ENCODE data around the gene PRDM1.

Gene PRDM1

DNA sequence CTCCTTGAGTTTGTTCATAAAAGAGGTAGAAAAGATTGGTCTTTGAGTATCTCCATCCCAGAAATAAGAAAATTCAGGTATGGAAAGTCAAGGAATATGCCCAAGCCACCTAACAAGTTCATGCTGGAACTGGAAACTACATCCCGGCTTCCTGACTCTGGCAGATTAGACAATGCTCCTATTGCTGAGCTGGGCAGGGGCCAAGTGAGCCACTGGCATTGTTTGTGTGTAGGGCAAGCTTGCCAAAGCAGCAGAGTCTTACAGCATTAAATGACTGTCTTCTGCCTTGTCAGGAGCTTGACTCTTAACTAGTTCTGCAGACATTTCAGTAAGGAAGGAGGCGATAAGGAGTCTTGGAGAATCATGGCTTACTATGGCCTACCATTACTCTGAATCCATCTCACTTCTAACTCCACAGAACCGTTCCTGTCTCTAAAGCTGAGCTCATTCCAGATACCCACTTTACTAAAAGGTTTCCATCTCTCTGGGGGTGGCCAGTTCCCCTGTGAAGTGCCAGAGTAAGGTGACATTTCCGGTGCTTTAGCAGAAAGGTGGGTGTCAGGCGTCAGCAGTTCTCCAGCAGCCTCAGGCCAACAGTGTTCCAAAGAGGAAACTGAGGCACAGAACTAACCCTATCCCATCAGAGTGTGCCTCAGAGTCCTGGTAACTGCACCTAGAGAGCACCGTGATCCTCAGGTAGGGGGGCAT, 30.1 kb downstream of the PRDM1 start:
- DNase-seq (ENCODE audit: low spot score): peak; percentile 89

DNA sequence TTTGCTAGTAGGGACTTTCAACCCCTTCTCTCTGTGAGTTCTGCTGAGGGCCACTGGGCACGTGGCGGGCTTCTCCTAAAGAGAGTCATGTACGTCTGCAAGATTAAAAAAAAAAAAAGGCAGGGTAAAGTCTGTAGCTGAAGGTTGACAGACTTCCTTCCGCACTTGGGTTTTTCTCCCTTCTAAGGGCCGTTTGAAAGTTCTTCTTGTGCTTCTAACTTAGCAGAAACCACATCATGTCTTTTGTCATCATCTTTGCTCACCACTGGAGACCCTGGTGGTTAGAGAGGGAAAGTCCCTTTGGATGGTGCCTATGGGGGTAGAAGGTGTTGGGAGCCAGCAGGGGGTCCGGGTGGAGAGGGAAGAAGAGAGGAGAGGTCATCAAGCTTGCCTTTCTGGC, 31.4 kb downstream of the PRDM1 start:
- DNase-seq (ENCODE audit: low spot score): no peak

DNA sequence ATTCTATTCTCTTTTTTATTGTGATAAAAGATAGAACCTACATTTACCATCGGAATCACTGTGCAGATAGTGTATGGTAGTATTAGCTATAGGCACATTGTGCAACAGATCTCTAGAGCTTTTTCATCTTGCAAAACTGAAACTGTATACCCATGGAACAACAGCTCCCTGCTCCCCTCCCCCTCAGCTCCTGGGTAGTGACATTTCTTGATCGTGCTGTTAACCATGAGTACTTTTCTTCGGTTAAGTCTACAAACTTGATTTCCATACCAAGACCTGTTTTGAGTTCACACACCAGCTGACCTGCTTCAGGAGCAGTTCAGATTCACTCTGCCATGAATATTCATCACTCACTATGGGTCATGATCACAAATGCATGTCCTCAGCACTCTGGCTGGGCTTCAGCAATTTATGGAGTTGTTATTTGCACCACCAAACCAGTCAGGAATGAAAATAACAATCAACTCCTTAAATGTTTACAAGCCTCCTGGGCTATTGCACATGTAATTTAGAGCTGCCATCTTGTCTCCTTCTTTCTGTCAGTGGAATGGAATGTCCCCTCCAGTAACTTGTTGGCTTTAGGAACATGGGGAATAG, 32.8 kb downstream of the PRDM1 start:
- DNase-seq (ENCODE audit: low spot score): no peak

DNA sequence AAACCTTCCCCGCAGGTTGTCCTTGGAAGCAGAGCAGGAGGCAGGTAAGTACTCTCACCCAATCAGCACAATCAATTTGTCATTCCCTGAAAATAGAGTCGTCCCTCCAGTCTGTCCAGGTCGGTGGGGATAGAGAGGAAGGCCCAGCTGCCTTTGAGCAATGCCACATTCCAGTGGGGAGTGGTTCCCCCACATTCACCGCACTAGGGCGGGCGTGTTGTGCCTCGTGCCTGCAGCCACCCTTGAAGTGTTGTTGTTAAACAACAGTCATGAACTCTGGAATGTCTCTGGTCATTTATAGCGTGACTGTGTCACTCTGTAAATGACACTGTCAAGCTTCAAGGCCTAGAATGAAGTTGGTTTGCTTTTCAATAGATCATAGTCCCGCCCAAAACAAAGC, 33.4 kb downstream of the PRDM1 start:
- no peak for DNase-seq (ENCODE audit: low spot score)

DNA sequence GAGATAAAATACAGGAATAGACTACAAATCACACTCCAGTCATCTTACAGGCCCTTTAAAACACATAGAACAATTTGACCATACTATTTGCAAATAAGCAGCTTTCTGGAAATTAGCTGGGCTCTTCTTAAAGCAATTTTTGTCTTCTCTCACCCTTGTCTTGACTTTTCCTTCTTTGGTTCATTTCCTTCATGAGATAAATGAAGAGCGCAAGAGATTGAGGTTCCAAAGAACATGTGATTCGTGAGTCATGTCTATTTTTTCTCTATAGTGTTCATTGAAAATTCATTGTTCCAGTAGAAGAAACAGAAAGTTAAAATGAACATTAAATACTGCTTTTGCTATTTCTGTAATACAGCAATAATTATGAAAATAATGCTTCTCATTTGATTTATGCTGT, 33.9 kb downstream of the PRDM1 start:
- no peak for DNase-seq (ENCODE audit: low spot score)

DNA sequence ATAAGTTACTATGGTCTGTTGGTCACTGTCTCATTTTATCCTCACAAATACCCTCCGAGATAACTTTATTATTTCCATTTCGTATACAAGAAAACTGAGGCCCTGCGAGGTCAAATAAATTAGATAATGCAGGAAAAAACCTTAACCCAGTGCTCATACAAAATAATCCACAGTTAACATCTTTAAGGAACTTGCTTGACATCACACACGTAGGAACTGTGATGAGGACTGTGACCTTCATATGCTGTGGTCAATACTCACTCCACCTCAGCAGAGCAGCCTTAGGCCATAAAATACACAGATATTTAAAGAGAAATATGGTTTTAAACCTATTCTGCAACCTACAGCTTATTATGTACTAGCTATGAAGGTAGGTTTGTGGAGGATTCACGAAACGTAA, 34.3 kb downstream of the PRDM1 start:
- DNase-seq (ENCODE audit: low spot score): no peak

DNA sequence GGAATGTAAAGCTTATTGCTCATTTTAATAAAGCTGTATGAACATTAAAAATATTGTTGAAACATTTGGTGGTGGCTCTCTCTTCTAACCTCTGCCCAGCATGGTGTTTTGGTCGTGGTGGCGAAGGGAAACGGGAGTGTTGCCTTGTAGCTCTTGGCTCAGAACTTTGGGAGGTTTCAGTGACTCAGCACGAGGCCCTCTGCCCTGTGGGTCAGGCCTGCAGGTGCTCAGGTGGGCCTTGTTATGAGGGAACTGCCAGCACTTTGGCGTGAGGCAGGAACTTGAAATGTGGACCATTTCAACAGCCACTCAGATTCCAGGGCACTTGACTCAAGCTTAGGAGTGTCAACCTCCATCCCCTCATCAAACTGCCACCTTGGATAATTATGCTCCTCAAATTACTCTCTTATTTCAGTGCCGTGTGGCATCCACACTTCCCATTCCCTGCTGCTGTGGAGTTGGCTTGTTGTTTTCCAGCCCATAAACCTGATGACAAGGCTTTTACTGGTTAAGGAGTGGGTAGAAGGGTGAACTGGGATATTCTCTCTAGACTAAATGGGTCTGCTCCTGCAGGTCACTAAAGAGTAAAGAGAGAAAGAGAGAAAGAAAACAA, 36.3 kb downstream of the PRDM1 start:
- DNase-seq (ENCODE audit: low spot score): no peak

DNA sequence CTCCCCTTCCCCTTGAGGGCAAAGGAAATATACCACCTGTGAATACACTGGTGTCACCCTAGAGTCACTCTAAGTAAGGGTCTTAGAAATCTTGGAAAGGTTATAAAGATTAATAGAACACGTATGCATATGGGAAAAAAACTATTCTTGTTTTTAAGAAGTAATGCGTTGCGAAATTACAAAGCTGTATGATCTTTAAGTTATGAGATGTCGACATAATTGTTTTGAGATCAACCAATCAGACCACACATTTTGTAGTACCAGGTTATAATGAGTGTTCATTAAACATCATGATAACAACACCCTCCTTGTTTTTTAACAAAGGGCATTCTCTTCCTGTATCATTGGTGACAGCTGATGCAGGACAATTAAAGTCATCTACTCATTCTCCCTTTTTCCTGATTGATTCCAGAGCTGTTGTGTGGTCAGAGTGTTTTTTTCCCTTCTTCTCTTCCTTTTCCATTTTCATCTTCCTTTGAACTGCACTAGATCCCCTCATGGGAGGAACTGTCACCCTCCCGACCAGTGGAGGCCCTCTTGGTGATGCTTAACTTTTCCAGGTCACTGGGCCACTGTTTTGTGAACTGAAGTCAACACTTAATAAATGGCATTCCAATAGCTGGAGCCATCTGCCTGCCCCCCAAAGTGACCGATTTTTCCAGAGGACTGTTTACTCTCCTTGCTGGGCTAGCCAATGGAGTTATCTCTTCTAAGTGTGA, 37.0 kb downstream of the PRDM1 start:
- no peak for DNase-seq (ENCODE audit: low spot score)

DNA sequence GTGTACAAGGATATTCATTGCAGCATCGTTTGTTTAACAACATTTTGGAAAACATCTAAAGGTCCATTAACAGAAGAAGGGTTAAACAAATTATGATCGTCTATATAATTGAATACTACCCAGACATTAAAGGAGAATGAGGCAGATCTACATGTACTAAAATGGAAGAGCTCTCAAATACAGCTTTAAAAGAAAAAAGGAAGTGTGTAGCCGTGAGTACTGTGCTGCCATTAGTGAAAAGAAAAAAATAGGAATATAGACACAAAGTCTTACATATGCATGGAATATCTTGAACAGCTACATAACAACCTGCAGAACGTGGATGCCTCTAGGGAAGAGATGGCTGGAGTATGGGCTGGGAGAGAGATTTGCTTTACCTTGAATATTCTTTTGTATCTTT, 37.9 kb downstream of the PRDM1 start:
- no peak for DNase-seq (ENCODE audit: low spot score)

DNA sequence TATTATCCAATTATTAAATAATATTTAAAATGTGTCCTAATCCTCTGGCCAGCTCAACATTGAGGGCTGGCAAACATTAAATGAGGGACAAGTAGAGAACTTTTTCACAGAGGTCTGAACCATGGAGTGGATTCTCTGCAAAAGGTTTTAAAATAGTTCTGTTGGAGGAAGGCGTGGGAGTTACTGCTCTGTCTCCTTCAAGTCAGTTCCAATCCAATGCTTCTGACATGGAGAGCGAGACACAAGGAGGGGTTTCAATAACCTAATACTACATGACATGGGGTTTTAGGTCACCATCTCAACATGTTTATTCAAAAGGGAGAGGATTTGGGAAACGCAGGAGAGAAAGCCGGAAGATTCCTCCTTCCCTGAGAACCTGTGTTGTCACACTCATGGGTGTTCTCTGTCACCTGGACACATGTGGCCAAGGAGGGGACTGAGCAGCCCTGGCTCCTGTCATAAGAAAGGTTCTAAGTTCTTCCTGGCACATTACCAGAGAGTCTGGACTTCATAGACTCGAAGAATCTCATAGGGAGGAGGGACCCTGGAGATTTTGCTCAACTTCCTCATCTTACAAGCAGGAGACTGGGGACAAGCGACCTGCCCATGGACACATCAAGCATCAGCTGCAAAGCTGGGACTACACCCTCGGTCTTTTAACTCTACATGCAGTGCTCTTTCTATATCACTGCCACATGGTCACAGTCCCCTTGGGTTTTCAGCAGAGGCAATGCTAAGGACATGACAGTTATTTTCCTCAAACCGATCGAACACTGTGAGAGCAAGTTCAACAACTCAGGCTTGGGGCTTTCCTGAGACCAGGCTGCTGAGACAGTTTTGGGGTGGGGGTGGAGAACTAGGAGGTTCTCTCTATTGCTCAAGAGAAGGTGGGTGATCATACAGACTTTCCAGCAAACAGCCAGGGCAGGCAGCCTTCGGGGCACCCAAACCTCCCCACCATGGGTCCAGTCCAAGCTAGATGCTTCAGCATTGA, 38.6 kb downstream of the PRDM1 start:
- no peak for DNase-seq (ENCODE audit: low spot score)

DNA sequence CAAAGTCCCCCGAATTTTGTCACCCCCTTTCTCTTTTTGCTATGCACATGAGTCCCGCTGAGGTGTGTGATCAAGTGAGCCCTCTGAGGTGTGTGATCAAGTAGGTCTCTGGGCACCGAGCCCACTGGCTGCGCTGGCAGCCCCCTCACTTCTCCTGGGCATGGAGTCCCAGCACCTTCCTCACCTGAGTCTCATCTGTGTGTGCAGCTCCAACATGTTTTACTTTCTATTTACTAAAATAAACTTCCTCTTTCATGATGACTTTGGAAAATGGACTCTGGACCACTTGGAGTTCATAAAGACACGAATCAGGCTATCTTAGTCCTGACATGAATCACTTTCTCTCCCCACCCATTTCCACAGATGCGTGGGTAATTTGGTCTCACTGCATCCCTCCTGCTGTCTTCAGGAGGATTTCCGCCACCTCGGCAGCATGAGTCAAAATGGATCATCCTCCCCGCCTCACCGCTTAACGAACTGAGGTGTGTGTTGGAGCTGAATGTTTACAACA, 39.8 kb downstream of the PRDM1 start:
- DNase-seq (ENCODE audit: low spot score): no peak

DNA sequence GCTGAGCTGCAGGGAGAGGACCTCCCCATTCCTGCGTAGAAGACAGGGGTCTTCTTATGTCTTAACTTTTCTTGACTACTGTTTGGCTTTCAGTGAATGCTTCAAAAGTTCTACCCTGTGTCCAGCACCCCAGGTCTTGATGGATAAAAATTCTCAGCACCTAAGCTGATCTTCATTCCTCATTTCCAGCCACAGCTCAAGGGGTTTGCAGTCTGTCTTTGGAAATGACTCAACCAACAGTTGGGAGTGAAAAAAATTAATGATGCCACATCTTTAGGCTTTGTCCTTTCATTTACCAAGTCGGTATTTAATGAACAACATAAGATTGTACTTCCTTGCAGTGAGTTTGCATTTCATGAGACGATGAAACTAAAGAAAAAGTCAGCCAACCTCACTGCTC, 40.3 kb downstream of the PRDM1 start:
- no peak for DNase-seq (ENCODE audit: low spot score)

DNA sequence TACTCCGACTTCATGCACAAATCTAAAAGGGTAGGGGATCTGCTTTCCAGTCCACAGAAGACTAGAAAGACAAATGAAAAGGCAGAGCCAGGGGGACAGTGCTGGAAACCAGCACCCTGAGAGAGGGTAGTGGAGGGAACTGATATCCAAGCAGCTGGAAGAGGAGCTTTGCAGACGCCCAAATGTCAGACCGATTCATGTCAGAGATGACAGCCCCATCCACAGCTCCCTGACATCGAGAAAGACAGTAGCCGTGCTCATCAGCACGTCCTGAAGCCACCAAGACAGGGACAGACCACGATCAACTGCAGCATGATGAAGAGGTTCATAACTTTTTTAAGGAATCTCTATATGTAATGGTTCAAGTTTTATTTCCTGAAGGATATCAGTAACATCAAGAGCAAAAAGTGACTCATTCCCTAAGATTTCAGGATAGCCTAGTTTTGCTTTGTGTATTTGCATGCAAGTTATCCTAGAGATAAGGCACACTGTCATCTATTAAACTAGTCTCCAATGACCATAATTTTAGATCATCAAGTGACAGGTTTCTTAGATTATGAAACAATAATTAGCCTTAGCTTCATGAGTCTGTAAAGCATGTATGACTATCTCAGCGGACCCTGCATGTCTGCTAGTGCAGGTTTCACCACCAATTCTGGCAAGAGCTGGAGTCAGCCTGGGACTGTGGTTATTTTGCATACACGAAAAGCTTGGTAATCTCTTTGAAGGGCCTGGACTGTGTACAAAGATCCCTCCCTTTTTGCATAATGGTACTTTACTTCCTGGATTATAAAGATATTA, 43.0 kb downstream of the PRDM1 start:
- no peak for DNase-seq (ENCODE audit: low spot score)

DNA sequence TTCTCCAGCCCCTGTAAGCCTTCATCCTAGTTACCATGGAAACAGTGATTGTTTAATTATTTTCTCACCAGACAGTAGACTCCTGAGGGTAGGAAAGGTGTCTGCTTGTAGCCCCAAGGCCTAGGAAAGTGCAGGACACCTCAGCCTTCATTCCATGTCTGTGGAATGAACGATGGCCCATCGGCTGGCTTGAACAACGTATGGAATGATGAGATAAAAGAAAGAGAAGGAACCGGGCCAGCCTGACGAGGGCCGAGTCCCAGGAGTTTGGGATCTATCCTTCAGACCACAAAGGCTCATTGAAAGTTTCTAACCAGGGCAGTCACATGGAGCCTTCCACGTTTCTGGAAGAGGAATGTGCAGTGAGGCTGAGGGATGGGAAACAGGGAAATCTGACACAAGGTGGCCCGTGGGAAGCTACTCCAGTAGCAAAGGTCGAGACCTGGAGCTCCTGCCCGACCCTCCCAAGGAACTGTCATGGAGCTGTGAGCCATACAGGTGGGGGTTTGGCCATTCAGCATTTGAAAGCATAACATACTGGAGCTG, 46.1 kb downstream of the PRDM1 start:
- DNase-seq (ENCODE audit: low spot score): no peak

DNA sequence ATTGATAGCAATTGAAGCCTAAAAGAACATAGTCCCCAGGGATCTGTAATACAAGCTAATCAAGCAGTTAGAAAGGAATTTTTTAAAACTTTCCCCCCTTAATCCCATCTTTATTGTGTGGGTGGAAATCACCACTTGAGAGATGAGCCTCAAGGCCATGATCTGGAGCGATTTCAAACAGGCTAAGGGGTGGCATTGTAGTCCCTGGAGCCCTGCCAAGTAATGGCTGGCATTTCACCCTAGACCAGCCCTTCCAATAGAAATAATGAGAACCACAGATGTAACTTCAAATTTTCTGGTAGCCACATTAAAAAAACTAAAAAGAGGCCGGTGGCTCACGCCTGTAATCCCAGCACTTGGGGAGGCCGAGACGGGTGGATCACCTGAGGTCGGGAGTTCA, 46.9 kb downstream of the PRDM1 start:
- no peak for DNase-seq (ENCODE audit: low spot score)

DNA sequence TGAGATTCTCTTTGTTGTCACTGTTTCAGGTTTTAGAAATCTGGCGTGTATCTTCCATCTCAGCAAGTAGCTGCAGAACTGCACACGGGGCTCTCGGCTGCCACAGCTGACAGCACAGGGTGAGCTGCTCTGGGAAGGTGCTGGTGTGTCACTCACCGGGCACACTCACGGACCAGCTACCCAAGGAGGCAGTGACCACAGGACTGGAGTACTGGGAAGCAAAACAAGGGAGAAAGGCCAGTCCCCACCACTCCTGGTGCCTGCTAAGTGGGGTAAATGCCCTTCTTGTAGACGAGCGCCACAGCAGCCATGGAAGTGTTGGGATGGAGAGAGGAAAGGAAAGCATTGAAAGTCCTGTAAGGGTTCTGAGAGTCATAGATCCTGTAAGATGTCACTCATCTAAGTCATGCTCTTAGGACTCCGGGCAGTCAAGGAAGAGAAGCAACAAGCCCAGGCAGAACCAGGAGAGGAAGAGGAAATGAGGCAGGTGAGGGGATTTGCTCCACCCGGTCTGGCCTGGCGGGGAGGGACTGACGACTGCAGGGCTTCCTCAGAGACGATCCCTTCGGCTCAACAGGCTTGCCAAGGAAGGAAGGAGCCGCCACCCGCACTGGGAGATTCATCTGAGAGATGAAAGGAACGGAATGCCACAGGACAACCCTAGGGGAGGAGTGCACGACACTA, 48.1 kb downstream of the PRDM1 start:
- no peak for DNase-seq (ENCODE audit: low spot score)

DNA sequence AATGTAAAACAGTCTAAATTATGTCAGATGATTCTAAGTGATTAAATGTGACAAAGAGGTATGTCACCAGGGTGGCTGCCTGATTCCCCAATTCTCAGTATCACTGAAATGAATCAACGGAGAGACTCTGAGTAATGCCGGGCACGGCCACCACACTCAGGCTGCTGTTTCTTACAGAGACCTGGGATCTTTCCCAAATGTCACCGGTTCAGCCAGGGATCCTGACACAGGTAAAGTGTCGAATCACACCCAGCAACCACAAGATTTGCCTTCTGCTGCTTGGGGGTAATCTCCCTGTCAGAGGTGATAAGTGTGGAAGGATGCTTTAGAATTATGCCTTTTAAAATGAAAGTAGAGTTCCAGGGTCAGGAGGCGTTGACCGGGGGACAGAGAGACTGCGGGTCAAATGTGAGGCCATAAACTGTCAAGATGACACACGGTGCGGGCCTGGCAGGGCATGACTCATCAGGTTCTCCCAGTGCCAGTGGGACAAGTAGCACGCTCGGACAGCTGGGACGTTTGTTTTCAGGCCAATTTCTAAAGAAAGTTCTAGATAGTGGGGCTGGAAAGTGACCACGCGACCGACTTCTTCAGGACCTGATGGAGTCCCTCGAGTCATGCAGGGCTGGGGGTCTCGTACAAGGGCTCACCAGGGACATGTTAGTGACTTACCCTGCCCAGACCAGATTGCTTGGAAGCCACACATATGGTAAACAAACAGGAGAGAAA, 48.9 kb downstream of the PRDM1 start:
- no peak for DNase-seq (ENCODE audit: low spot score)

DNA sequence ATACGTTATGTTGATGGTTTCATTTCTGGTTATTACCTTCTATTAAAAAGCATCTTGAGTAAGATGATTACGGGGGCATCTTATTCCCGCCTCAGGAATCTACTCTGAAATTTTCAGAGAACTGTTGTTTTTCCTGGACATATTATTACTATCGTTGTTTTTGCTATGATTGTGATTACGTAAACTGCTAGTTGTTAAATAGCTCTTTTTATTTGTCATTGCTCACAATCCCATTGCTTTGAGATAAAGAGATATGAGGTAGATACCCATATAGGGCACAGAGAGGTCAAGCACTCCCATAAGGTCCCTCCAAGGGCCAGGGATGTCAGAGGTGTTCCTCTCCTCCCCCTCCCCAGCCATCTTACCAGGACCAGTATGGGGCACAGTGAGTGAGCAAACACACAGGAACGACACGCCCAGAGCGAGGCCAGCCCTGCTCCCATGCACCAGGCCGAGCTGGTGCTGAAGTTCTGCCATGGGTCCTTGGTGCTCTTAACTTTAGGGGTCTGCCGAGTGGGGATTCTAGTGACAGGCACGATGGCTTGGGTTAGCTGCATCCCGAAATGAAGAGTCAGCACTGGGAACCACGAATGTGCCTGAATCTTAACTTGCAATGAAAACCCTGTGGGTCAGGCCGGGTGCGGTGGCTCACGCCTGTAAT, 49.9 kb downstream of the PRDM1 start:
- no peak for DNase-seq (ENCODE audit: low spot score)

DNA sequence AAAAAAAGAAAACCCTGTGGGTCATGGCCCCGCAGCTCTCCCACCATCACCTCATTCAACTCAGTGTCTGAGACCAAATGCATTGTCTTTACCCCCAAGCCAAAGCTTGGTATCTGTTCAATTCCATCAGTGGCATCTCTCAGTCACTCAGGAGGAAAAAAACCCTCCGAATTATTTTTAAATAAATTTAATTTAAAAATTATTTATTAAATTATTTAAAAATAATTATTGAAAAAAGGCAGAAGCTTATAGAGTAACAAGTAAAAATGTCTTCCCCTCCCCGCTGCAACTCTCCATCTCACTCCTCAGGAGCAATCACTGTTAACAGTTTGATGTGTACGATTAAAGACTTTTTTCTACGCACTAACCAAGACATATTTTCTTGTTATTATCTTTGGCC, 50.7 kb downstream of the PRDM1 start:
- no peak for DNase-seq (ENCODE audit: low spot score)
